Neural crest cell (in vitro differentiated cells): ENCODE data around the gene BRD3OS. TPM values are rescaled to one million over a fixed set of nuclear protein-coding genes. Genes with fewer than 3 reads are reported as not detected.

Experiments
- DNase-seq: peaks from one replicate; pipeline ENCODE4 v3.0.0; 2021; ENCODE audit warnings: low read depth, mixed read lengths, low spot score
- H3K27ac Mint-ChIP-seq: one replicate; pipeline ENCODE4 v1.8.0; 2021; ENCODE audit warnings: mild to moderate bottlenecking, mixed read lengths; ENCODE audit not compliant: unreplicated experiment
- H3K27me3 Mint-ChIP-seq: 2 replicates; pipeline ENCODE4 v1.8.0; 2021; ENCODE audit warnings: low read depth, mild to moderate bottlenecking, mixed read lengths
- H3K36me3 Mint-ChIP-seq: 2 replicates; pipeline ENCODE4 v1.8.0; 2021; ENCODE audit warnings: low read depth, mild to moderate bottlenecking, mixed read lengths
- H3K4me1 Mint-ChIP-seq: 2 replicates; pipeline ENCODE4 v1.8.0; 2021; ENCODE audit warnings: mixed read lengths
- H3K4me3 Mint-ChIP-seq: one replicate; pipeline ENCODE4 v1.8.0; 2021; ENCODE audit warnings: mild to moderate bottlenecking, mixed read lengths
- H3K9me3 Mint-ChIP-seq: 2 replicates; pipeline ENCODE4 v1.8.0; 2021; ENCODE audit warnings: mixed read lengths
- total RNA-seq: library from RNA; stranded (reverse); gene quantifications from 2 replicates; pipeline ENCODE4 v1.2.1, GENCODE V29; 2021
- TF ChIP-seq, protein P1 (sequence below): fragments of 200-600 bp; sonication (generic); conservative IDR thresholded peaks from 2 replicates; pipeline ENCODE4 v1.5.0; 2021; ENCODE audit warnings: antibody characterized with exemption, mild to moderate bottlenecking

Gene BRD3OS
- total RNA-seq, 1 donor from 2014 or later, result 30.7 TPM

DNA sequence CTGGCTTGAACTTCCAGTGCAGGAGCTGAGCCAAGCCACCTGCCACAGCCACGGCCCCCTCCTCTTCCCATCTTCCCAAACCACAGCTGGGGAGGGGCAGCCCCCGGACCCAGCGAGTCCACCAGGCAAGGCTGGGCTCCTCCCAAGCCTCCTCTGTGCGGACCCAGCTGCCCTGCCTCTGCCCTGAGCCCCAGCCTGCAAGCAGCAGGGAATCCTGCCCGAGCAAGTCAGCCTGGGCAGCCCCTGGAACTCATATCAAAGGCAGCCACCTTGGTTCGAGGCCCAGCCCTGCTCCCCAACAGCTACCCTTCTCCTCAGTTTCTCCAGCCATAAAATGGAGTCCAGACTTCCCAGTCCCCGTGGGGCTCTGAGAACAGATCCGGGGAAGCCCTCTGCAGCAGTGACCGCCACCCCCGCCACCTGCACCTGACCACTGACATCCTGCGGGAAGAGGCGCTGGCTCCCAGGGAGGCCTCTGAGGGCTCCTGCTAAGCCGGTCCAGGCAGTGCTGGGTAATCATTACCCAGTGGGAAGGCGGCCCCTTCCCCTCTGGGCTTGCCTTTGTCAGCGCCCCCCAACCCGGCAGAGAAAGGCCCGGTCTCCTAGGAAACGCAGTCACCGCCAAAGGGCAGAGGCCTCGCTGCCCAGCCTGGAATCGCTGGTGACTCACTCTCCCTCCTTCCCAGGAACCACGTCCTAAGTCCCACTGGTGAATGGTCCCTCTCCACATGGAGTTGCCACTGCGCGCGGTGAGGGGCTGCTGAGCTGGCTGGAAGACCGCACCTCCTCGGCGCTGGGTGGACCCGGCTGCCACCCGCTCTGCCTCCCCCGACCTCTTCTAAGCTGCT, 34.7 kb upstream of the BRD3OS start:
- peaks cover 44% of the 10 kb centered on the region for H3K4me1 Mint-ChIP-seq

DNA sequence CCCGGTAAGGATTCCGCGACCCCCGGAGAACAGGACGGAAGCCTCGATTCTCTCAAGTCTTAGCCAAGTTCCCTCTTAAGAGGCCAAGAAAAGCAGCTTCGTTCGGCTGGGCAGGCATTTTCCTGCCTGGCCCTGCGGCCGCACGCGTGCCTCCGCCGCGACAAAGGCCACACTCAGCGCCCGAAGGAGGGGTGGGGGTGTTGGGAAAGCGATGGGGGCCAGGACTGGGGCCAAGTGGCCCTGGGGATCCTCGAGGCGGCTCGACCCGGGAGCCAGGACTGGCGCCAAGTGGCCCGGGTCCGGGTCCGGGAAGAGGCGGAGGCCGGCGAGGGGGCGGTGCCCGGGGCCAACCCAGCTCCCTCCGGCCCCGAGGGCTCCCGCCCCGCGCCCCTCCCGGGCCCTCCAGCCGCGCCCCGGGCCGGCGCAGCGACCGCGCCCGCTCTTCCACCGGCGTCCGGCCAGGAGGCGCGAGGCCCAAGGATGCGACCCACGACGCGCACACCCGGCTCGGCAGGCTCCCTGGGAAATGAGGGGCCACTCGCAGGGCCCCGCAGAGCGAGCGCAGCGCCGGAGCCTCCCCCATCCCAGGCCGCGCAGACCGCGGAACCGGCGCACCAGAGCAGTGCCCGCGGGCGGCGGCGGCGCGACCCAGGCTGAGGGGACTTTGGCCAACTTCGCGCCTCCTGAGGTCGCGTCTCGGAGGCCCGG, 33.9 kb upstream of the BRD3OS start:
- DNase-seq, result no peak
- no peaks in the 10 kb centered on the region for H3K27me3 Mint-ChIP-seq
- no peaks in the 10 kb centered on the region for H3K36me3 Mint-ChIP-seq
- H3K4me1 Mint-ChIP-seq, result peaks cover 36% of the 10 kb centered on the region
- TF ChIP-seq, protein P1, sequence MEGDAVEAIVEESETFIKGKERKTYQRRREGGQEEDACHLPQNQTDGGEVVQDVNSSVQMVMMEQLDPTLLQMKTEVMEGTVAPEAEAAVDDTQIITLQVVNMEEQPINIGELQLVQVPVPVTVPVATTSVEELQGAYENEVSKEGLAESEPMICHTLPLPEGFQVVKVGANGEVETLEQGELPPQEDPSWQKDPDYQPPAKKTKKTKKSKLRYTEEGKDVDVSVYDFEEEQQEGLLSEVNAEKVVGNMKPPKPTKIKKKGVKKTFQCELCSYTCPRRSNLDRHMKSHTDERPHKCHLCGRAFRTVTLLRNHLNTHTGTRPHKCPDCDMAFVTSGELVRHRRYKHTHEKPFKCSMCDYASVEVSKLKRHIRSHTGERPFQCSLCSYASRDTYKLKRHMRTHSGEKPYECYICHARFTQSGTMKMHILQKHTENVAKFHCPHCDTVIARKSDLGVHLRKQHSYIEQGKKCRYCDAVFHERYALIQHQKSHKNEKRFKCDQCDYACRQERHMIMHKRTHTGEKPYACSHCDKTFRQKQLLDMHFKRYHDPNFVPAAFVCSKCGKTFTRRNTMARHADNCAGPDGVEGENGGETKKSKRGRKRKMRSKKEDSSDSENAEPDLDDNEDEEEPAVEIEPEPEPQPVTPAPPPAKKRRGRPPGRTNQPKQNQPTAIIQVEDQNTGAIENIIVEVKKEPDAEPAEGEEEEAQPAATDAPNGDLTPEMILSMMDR, result no peak
- H3K27ac Mint-ChIP-seq, result peak overlapping the region; percentile 92
- peak overlapping the region; percentile 98 for H3K4me3 Mint-ChIP-seq
- H3K9me3 Mint-ChIP-seq, result no peaks in the 10 kb centered on the region

More for the DNA sequence above, 34.7 kb upstream of the BRD3OS start:
- DNase-seq, result peak; percentile 61
- H3K27me3 Mint-ChIP-seq, result no peaks in the 10 kb centered on the region
- TF ChIP-seq, protein P1, result no peak
- peak overlapping the region; percentile 98 for H3K4me3 Mint-ChIP-seq
- no peaks in the 10 kb centered on the region for H3K36me3 Mint-ChIP-seq
- peak overlapping the region; percentile 92 for H3K27ac Mint-ChIP-seq
- no peaks in the 10 kb centered on the region for H3K9me3 Mint-ChIP-seq

- TF ChIP-seq, protein P1, result no peak
- DNase-seq, result peak; percentile 60
- no peak within 1 kb of the TSS for H3K27ac Mint-ChIP-seq
Measured at GRCh38 chr9:133991964-133992779, 33.1 kb upstream of the BRD3OS start, which contains the start of gene VAV2. VAV2 (minus strand) TSS chr9:133992324; CDS start chr9:133992278, 46 bp downstream.

DNA sequence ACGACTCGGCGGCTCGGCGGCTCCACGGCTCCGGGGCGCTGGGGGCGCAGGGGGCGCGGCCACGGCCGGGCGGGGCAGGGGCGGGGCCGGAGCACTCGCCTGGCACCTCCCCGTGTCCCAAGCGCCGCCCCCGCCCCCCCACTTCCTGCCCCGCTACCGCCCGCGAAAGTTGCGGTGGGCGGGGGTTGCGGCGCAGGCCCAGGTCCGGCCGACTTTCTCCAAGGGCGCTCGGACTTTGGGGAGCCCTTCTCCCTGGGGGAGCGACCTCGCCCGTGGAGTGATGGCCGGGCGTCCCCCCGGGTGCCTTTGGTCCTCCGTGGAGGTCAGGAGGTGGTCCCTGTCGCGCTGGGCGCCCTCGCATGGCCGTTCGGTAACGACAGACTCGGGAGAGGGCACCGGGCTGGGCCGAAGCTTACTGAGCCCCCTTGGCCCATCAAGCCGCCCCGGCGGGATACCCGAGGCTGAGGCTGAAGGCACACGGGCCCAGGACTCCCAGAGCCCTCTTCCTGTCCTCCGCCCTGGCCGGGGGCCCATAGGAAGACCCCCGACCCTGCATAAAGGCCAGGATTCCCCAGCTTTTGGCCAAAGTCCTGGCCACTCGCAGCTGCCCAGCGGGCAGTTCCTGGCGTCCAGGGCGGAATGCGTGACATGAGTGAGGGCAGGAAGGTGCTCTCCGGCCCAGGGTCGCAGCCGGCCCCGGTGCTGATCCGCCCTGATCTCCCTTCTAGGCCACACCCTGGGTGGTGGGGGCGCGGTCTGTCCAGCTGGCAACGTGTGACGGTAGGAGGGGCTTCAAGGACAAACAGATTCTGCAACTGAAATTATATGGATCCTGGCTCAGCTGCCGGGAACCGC, 32.3 kb upstream of the BRD3OS start:
- Mint-ChIP-seq H3K4me3 (peak overlapping the region; percentile 87), H3K4me1 (peaks cover 26% of the 10 kb centered on the region), H3K27ac (no peak overlapping the region), H3K27me3 (no peaks in the 10 kb centered on the region), H3K9me3 (no peaks in the 10 kb centered on the region), H3K36me3 (no peaks in the 10 kb centered on the region)
- TF ChIP-seq, protein P1, result peak; percentile 55
- peak; percentile 60 for DNase-seq

More at GRCh38 chr9:133991964-133992779, 33.1 kb upstream of the BRD3OS start, which contains the start of gene VAV2:
- H3K4me1 Mint-ChIP-seq, result peaks cover 30% of the 10 kb centered on the region
- no peaks in the 10 kb centered on the region for H3K9me3 Mint-ChIP-seq
- H3K36me3 Mint-ChIP-seq, result no peaks in the 10 kb centered on the region
- H3K27me3 Mint-ChIP-seq, result no peaks in the 10 kb centered on the region
- peak within 1 kb of the TSS; percentile 98 for H3K4me3 Mint-ChIP-seq
